Measurements from ENCODE around the gene CALCOCO1. TPM values are rescaled to one million over a fixed set of nuclear protein-coding genes. Genes with fewer than 3 reads are reported as not detected.

CALCOCO1 gene
- total RNA-seq, 2 experiments from 2014 or later = 39.0 to 40.0 TPM

GRCh38 chr12:53737093-53737808 is 10.0 kb upstream of the CALCOCO1 start:
- H3K9me3 Mint-ChIP-seq (ENCODE audit: low read depth) = no peaks in the 10 kb centered on the region
- H3K36me3 Mint-ChIP-seq = no peaks in the 10 kb centered on the region
- CTCF ChIA-PET = interaction anchor here (1.0 to 18.9 kb wide), 3 partner anchors 6 to 35 kb away, joined by 4 to 270 read pairs (median 8); no protein-coding TSS in a partner anchor
- peaks cover 10% of the 10 kb centered on the region for H3K4me1 Mint-ChIP-seq
- DNase-seq (no peak), ATAC-seq (no peak)
- no peak overlapping the region for H3K4me3 Mint-ChIP-seq
- peaks cover 36% of the 10 kb centered on the region for H3K27me3 Mint-ChIP-seq
- H3K27ac Mint-ChIP-seq = no peak overlapping the region

GRCh38 chr12:53736592-53736991 is 9.3 kb upstream of the CALCOCO1 start:
- Mint-ChIP-seq H3K27ac (no peak overlapping the region), H3K9me3 (ENCODE audit: low read depth) (no peaks in the 10 kb centered on the region), H3K27me3 (peaks cover 35% of the 10 kb centered on the region), H3K4me3 (no peak overlapping the region), H3K4me1 (peaks cover 10% of the 10 kb centered on the region), H3K36me3 (no peaks in the 10 kb centered on the region)
- CTCF ChIA-PET = interaction anchor here (1.0 to 18.9 kb wide), 3 partner anchors 7 to 34 kb away, joined by 4 to 270 read pairs (median 8); no protein-coding TSS in a partner anchor
- no peak for DNase-seq
- no peak for ATAC-seq

GRCh38 chr12:53735556-53735955 is 8.3 kb upstream of the CALCOCO1 start:
- DNase-seq (no peak), ATAC-seq (no peak)
- H3K4me1 Mint-ChIP-seq = peaks cover 10% of the 10 kb centered on the region
- H3K27ac Mint-ChIP-seq = no peak overlapping the region
- H3K4me3 Mint-ChIP-seq = no peak overlapping the region
- no peaks in the 10 kb centered on the region for H3K36me3 Mint-ChIP-seq
- CTCF ChIA-PET = interaction anchor here (18.9 kb wide), 1 partner anchor 8 kb away, joined by 270 read pairs; no protein-coding TSS in a partner anchor
- no peaks in the 10 kb centered on the region for H3K9me3 Mint-ChIP-seq (ENCODE audit: low read depth)
- H3K27me3 Mint-ChIP-seq = peaks cover 37% of the 10 kb centered on the region

GRCh38 chr12:53734425-53734824 is 7.2 kb upstream of the CALCOCO1 start:
- Mint-ChIP-seq H3K4me3 (no peak overlapping the region), H3K9me3 (ENCODE audit: low read depth) (no peaks in the 10 kb centered on the region), H3K4me1 (peaks cover 10% of the 10 kb centered on the region), H3K27ac (no peak overlapping the region), H3K27me3 (peaks cover 37% of the 10 kb centered on the region), H3K36me3 (no peaks in the 10 kb centered on the region)
- ATAC-seq (no peak), DNase-seq (no peak)
- CTCF ChIA-PET = interaction anchor here (1.1 to 18.9 kb wide), 2 partner anchors 9 to 22 kb away, joined by 4 to 270 read pairs; no protein-coding TSS in a partner anchor

GRCh38 chr12:53733807-53734200 is 6.6 kb upstream of the CALCOCO1 start:
- H3K27ac Mint-ChIP-seq = no peak overlapping the region

GRCh38 chr12:53733051-53733806 is 6.0 kb upstream of the CALCOCO1 start:
- DNase-seq (no peak), ATAC-seq (no peak)
- H3K9me3 Mint-ChIP-seq (ENCODE audit: low read depth) = no peaks in the 10 kb centered on the region
- H3K4me1 Mint-ChIP-seq = peaks cover 4% of the 10 kb centered on the region
- H3K4me3 Mint-ChIP-seq = no peak overlapping the region
- peaks cover 34% of the 10 kb centered on the region for H3K27me3 Mint-ChIP-seq
- H3K27ac Mint-ChIP-seq = no peak overlapping the region
- no peaks in the 10 kb centered on the region for H3K36me3 Mint-ChIP-seq
- CTCF ChIA-PET = interaction anchor here (1.1 to 18.9 kb wide), 2 partner anchors 10 to 24 kb away, joined by 4 to 270 read pairs; no protein-coding TSS in a partner anchor

More at GRCh38 chr12:53733807-53734200, 6.6 kb upstream of the CALCOCO1 start:
- no peak for ATAC-seq
- Mint-ChIP-seq H3K4me3 (no peak overlapping the region), H3K9me3 (ENCODE audit: low read depth) (no peaks in the 10 kb centered on the region), H3K4me1 (peaks cover 6% of the 10 kb centered on the region), H3K27me3 (peaks cover 37% of the 10 kb centered on the region), H3K36me3 (no peaks in the 10 kb centered on the region)
- no peak for DNase-seq
- CTCF ChIA-PET = interaction anchor here (1.1 to 18.9 kb wide), 2 partner anchors 9 to 23 kb away, joined by 4 to 270 read pairs; no protein-coding TSS in a partner anchor

- H3K4me1 Mint-ChIP-seq = peaks cover 27% of the 10 kb centered on the region
- DNase-seq (no peak), ATAC-seq (no peak)
- no peaks in the 10 kb centered on the region for H3K9me3 Mint-ChIP-seq (ENCODE audit: low read depth)
- H3K27me3 Mint-ChIP-seq = peaks cover 9% of the 10 kb centered on the region
- H3K36me3 Mint-ChIP-seq = no peaks in the 10 kb centered on the region
- no peak overlapping the region for H3K4me3 Mint-ChIP-seq
- CTCF ChIA-PET = interaction anchor here (1.6 to 18.9 kb wide), 3 partner anchors 13 to 28 kb away, joined by 5 to 270 read pairs (median 10); no protein-coding TSS in a partner anchor
- no peak overlapping the region for H3K27ac Mint-ChIP-seq
Observed at GRCh38 chr12:53729644-53730043, 2.4 kb upstream of the CALCOCO1 start.

GRCh38 chr12:53728206-53728605 is 954 bp upstream of the CALCOCO1 start:
- H3K27me3 Mint-ChIP-seq = peaks cover 6% of the 10 kb centered on the region
- no peak for DNase-seq

GRCh38 chr12:53726946-53727309 is 324 bp downstream of the CALCOCO1 start:
- DNase-seq = no peak
- CTCF ChIA-PET = interaction anchor here (1.4 to 18.9 kb wide), 4 partner anchors 16 to 51 kb away, joined by 7 to 270 read pairs (median 14); partner anchors contain the start of gene ATP5MC2
- peak overlapping the region; percentile 90 for H3K27ac Mint-ChIP-seq
- no peak for ATAC-seq
- H3K27me3 Mint-ChIP-seq = peaks cover 2% of the 10 kb centered on the region
- H3K36me3 Mint-ChIP-seq = no peaks in the 10 kb centered on the region
- peak overlapping the region; percentile 87 for H3K4me3 Mint-ChIP-seq
- peaks cover 26% of the 10 kb centered on the region for H3K4me1 Mint-ChIP-seq
- no peaks in the 10 kb centered on the region for H3K9me3 Mint-ChIP-seq (ENCODE audit: low read depth)

More at GRCh38 chr12:53728206-53728605, 954 bp upstream of the CALCOCO1 start:
- CTCF ChIA-PET = interaction anchor here (2.1 to 18.9 kb wide), 4 partner anchors 15 to 52 kb away, joined by 10 to 270 read pairs (median 14); partner anchors contain the start of gene ATP5MC2
- H3K9me3 Mint-ChIP-seq (ENCODE audit: low read depth) = no peaks in the 10 kb centered on the region
- no peak for ATAC-seq
- H3K4me3 Mint-ChIP-seq = peak overlapping the region; percentile 87
- H3K4me1 Mint-ChIP-seq = peaks cover 24% of the 10 kb centered on the region
- peak overlapping the region; percentile 90 for H3K27ac Mint-ChIP-seq
- H3K36me3 Mint-ChIP-seq = no peaks in the 10 kb centered on the region

- Mint-ChIP-seq H3K4me3 (peak overlapping the region; percentile 87), H3K27ac (peak overlapping the region; percentile 90), H3K27me3 (peaks cover 2% of the 10 kb centered on the region), H3K4me1 (peaks cover 26% of the 10 kb centered on the region), H3K9me3 (ENCODE audit: low read depth) (no peaks in the 10 kb centered on the region), H3K36me3 (no peaks in the 10 kb centered on the region)
- CTCF ChIA-PET = interaction anchor here (1.4 to 18.9 kb wide), 4 partner anchors 17 to 50 kb away, joined by 7 to 270 read pairs (median 14); partner anchors contain the start of gene ATP5MC2
- peak; percentile 59 for DNase-seq
- peak; percentile 24 for ATAC-seq
Observed at GRCh38 chr12:53726341-53726740, 911 bp downstream of the CALCOCO1 start.

- CTCF ChIA-PET = interaction anchor here (1.4 to 18.9 kb wide), 3 partner anchors 17 to 50 kb away, joined by 7 to 270 read pairs (median 15); partner anchors contain the start of gene ATP5MC2
- peak overlapping the region; percentile 90 for H3K27ac Mint-ChIP-seq
- no peak for ATAC-seq
Observed at GRCh38 chr12:53725824-53726223, 1.4 kb downstream of the CALCOCO1 start.

GRCh38 chr12:53722450-53723041 is 4.7 kb downstream of the CALCOCO1 start:
- no peak overlapping the region for H3K27ac Mint-ChIP-seq
- no peaks in the 10 kb centered on the region for H3K9me3 Mint-ChIP-seq (ENCODE audit: low read depth)
- no peak for ATAC-seq
- H3K36me3 Mint-ChIP-seq = peaks cover 2% of the 10 kb centered on the region
- no peaks in the 10 kb centered on the region for H3K27me3 Mint-ChIP-seq
- H3K4me1 Mint-ChIP-seq = peaks cover 18% of the 10 kb centered on the region
- no peak for DNase-seq
- CTCF ChIA-PET = interaction anchor here (0.6 to 18.9 kb wide), 6 partner anchors 19 to 979 kb away, joined by 3 to 270 read pairs (median 4); partner anchors contain the start of gene ATP5MC2
- H3K4me3 Mint-ChIP-seq = no peak overlapping the region

More at GRCh38 chr12:53725824-53726223, 1.4 kb downstream of the CALCOCO1 start:
- peaks cover under 1% of the 10 kb centered on the region for H3K27me3 Mint-ChIP-seq
- DNase-seq = no peak
- no peak overlapping the region for H3K4me3 Mint-ChIP-seq
- peaks cover 2% of the 10 kb centered on the region for H3K36me3 Mint-ChIP-seq
- H3K9me3 Mint-ChIP-seq (ENCODE audit: low read depth) = no peaks in the 10 kb centered on the region
- peaks cover 26% of the 10 kb centered on the region for H3K4me1 Mint-ChIP-seq

Data from activated CD8-positive, alpha-beta memory T cell treated with anti-CD3 and anti-CD28 coated beads, Interleukin-2, amount 10 ng/mL, durations not matched to agents 7 days and 5 days (primary cell).